HuH-7 (cell line): ENCODE data around the gene TMPRSS9.
A peak's percentile ranks its signal among the peaks of the same experiment; 100 is the strongest.
"Not testable (repeated sequence)": the region's sequence is repeated elsewhere in the genome, so short reads cannot be mapped to it uniquely, and the experiment has no call there.

ENCODE experiments used
- DNase-seq: peaks from one replicate; pipeline ENCODE4 v3.0.0; 2011; ENCODE audit warnings: low spot score

The TMPRSS9 gene

GRCh38 chr19:2438178-2438577 is 78.1 kb downstream of the TMPRSS9 start:
- DNase-seq, result no peak

GRCh38 chr19:2440515-2440914 is 80.5 kb downstream of the TMPRSS9 start:
- DNase-seq, result no peak

- DNase-seq, result no peak
Measured at GRCh38 chr19:2441096-2441752, 81.2 kb downstream of the TMPRSS9 start.

- DNase-seq, result no peak
Measured at GRCh38 chr19:2443116-2443784, 83.2 kb downstream of the TMPRSS9 start.

- DNase-seq, result no peak
Measured at GRCh38 chr19:2443785-2444182, 83.7 kb downstream of the TMPRSS9 start.

DNA sequence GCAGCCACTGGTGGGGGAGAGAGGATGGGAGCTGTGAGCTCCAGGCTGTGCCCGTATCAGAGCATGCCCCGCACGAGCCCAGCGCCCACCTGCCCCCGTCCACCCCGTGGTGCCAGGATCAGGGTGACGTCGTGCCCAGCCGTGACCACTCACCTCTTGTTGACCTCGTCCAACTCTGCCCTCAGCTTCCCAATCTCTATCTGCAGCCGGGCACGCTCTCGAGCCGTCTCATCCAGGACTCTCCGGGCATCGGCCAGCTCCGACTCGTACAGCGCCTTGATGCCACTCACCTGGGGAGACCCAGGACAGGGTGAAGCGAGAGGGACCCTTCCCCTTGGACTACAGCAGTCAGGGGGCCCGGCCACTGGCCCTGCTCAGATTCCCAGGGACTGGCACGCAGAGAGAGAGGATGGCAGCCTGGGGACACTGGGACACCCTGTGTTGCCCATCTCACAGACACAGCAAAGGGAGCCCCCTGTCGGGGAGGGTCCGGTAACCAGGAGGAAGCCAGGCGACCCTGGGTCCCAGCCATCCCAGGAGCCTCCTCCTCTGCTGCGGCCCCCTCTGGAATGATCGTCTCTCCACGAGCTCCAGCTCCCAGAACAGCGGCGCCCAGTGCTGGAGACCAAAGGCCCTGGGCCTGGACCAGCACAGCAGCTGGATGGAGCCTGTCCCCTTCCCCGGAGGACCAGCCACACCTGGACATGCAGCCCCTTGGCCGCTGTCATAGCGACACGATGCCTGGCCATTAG is 84.4 kb downstream of the TMPRSS9 start:
- no peak for DNase-seq

- no peak for DNase-seq
Measured at GRCh38 chr19:2446381-2446780, 86.3 kb downstream of the TMPRSS9 start.

DNA sequence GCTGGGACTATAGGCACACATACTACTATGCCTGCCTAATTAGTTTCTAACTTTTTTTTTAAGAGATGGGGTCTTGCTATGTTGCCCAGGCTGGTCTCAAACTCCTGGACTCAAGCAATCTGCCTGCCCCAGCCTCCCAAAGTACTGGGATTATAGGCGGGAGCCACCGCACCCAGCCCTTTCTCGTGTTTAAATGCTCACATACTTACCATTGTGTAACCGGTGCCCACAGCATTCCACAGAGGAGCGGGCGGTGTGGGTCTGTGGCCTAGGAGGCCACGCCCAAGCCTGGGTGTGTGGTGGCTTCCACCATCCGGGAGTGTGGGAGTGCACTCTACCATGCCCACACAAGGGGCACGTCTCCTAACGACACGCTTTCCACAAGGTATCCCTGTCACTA is 89.0 kb downstream of the TMPRSS9 start:
- DNase-seq, result no peak

- DNase-seq, result no peak
Measured at GRCh38 chr19:2451138-2451537, 91.1 kb downstream of the TMPRSS9 start.

- no peak for DNase-seq
Measured at GRCh38 chr19:2451741-2452140, 91.7 kb downstream of the TMPRSS9 start.

- DNase-seq, result no peak
Measured at GRCh38 chr19:2453431-2454025, 93.5 kb downstream of the TMPRSS9 start.

GRCh38 chr19:2454199-2454961 is 94.3 kb downstream of the TMPRSS9 start:
- DNase-seq, result no peak

- no peak for DNase-seq
Measured at GRCh38 chr19:2454962-2455850, 95.1 kb downstream of the TMPRSS9 start.

GRCh38 chr19:2455851-2456570 is 95.9 kb downstream of the TMPRSS9 start:
- DNase-seq, result no peak

DNA sequence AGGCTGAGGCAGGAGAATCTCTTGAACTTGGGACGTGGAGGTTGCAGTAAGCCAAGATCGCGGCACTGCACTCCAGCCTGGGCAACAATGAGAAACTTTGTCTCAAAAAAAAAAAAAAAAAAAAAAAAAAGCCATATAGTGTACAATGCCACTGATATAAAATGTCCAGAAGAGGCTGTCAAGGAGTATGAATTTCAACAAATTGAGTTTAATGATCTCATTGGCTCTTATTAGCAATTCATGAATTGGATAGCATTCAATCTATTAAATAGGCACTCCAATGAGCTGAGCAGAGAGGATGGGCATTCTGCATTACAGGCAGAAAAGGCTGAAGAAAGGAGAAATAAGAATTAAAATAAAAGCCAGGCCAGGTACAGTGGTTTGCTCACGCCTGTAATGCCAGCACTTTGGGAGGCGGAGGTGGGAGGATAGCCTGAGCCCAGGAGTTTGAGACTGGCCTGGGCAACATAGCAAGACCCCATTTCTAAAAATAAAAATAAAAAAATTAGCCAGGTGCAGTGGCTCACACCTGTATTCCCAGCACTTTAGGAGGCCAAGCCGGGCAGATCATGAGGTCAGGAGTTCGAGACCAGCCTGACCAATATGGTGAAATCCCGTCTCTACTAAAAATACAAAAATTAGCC is 97.5 kb downstream of the TMPRSS9 start:
- DNase-seq, result no peak

DNA sequence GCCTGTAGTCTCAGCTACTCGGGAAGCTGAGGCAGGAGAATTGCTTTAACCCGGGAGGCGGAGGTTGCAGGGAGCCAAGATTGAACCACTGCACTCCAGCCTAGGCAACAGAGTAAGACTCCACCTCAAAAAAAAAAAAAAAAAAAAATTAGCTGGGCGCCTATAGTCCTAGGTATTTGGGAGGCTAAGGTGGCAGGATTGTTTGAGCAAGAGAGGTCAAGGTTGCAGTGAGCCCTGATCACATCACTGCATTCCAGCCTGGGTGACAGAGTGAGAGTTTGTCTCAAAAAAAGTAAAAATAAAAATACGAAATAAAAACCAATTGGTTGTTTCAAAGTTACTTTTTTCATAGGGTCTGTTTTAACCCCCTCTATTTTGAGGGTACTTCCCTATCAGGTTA is 98.0 kb downstream of the TMPRSS9 start:
- no peak for DNase-seq

- DNase-seq, result not testable (repeated sequence)
Measured at GRCh38 chr19:2458776-2459175, 98.7 kb downstream of the TMPRSS9 start.

DNA sequence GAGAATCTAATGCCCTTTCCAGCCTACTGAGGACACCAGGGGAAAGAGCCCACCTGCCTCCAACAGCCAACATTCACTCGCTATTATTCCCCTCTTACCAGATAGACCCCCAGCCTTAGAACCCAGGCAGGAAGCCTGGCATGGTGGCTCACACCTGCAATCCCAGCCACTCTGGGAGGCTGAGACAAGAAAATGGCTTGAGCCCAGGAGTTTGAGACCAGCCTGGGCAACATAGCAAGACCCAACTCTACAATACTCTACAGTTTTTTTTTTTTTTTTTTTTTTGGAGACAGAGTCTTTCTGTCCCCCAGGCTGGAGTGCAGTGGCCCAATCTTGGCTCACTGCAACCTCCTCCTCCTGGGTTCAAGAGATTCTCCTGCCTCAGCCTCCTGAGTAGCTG is 100.2 kb downstream of the TMPRSS9 start:
- no peak for DNase-seq

DNA sequence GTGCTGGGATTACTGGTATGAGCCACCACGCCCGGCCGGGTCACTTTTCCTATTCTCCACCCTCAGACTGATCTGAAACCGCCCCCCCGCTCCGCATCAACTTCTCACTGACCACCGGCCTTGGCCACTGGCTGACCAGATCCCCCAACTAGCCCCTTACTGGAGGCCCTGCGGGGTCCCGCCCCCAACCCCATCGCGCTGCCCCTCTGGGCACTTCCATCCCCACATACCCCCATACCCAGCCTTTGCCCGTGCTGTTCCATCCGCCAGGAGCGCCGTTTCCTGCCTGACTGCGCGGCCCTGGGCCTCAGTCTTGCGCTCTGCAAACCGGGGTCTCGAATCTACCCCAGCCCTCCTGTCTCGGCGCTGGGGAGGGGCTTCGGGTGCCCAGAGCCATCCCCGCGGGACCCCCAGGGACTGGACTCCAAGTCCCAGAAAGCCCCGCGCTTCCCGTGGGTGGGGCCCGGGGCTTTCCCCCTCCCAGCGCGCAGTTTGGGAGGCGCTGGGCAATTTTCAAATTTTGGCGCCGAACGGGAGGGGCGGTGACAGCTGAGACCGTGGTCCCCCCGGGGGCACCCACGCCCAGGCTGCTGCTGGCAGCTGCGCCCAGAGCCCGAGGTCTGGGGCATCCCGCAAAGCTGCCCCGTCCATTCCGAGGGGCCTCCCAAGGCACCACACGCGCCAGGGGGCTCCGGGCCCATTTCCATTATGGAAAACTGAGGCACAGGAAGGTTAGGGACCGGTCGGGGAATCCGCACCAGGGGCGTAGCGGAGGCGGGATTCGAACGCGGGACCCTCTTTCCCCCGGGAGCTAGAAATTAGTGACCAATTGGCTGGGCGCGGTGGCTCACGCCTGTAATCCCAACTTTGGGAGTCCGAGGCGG is 101.9 kb downstream of the TMPRSS9 start:
- peak; percentile 61 for DNase-seq
